Naive thymus-derived CD8-positive, alpha-beta T cell (primary cell): ENCODE measurements around the gene USB1. TPM values are rescaled to one million over a fixed set of nuclear protein-coding genes. Genes with fewer than 3 reads are reported as not detected.

Source experiments
- ATAC-seq, 2 donors: fragments of 150-1000 bp; cut with Tn5 transposase in 1 of 2; sonication (Bioruptor Pico), chemical (Tn5 transposase) in 1 of 2; 1 replicate in 1 of 2; 2 replicates in 1 of 2; pipeline ENCODE4 v1.10.0; 2021; ENCODE audit warnings: mild to moderate bottlenecking in 2 of 2, moderate library complexity in 2 of 2
- POLR2A ChIA-PET: fragments of 350-600 bp; sonication (Branson Sonifier 250); formaldehyde crosslinking; loops from one replicate; lab custom pipeline; 2021; ENCODE audit warnings: antibody characterized with exemption; lab: Charles Lee
- DNase-seq, 10 donors: peaks; one replicate each; pipeline versions ENCODE4 v3.0.0 to v3.0.0-alpha.2; 2020 to 2022
- H3K27ac Mint-ChIP-seq, 10 donors: one replicate each; pipeline ENCODE4 v1.8.0; 2020 to 2022; ENCODE audit warnings: mild to moderate bottlenecking in 10 of 10, mixed read lengths in 10 of 10, moderate library complexity in 4 of 10, inconsistent platforms in 1 of 10
- H3K27me3 Mint-ChIP-seq, 5 donors: one replicate each; pipeline ENCODE4 v1.8.0; 2021 to 2022; ENCODE audit warnings: mixed read lengths in 5 of 5
- H3K36me3 Mint-ChIP-seq, 3 donors: one replicate each; pipeline ENCODE4 v1.8.0; 2020 to 2022; ENCODE audit warnings: mixed read lengths in 3 of 3, mild to moderate bottlenecking in 2 of 3, inconsistent platforms in 1 of 3
- H3K4me1 Mint-ChIP-seq, 4 donors: one replicate each; pipeline ENCODE4 v1.8.0; 2021 to 2022; ENCODE audit warnings: mixed read lengths in 4 of 4
- H3K4me3 Mint-ChIP-seq, 10 donors: one replicate each; pipeline ENCODE4 v1.8.0; 2020 to 2022; ENCODE audit warnings: mild to moderate bottlenecking in 10 of 10, mixed read lengths in 10 of 10, moderate library complexity in 6 of 10, inconsistent platforms in 1 of 10
- H3K9me3 Mint-ChIP-seq, 9 donors: one replicate each; pipeline ENCODE4 v1.8.0; 2020 to 2022; ENCODE audit warnings: mixed read lengths in 9 of 9, mild to moderate bottlenecking in 3 of 9, inconsistent platforms in 1 of 9, moderate library complexity in 1 of 9
- polyA plus RNA-seq, 3 donors: library from polyadenylated mRNA; unstranded; fragments of 300-500 nt; fragmentation: Illumina TruSeq; gene quantifications; one replicate each; pipeline ENCODE4 v1.2.3, GENCODE V29; 2021
- total RNA-seq, 8 experiments: library from RNA in 2 of 8; stranded (reverse) in 2 of 8; gene quantifications; one replicate each; pipeline ENCODE4 v1.2.3 and lab custom pipeline; 2021 to 2026

Gene USB1
- total and polyA plus RNA-seq, 5 experiments from 2014 or later, result 30.2 to 36.4 (median 31.4) TPM

DNA sequence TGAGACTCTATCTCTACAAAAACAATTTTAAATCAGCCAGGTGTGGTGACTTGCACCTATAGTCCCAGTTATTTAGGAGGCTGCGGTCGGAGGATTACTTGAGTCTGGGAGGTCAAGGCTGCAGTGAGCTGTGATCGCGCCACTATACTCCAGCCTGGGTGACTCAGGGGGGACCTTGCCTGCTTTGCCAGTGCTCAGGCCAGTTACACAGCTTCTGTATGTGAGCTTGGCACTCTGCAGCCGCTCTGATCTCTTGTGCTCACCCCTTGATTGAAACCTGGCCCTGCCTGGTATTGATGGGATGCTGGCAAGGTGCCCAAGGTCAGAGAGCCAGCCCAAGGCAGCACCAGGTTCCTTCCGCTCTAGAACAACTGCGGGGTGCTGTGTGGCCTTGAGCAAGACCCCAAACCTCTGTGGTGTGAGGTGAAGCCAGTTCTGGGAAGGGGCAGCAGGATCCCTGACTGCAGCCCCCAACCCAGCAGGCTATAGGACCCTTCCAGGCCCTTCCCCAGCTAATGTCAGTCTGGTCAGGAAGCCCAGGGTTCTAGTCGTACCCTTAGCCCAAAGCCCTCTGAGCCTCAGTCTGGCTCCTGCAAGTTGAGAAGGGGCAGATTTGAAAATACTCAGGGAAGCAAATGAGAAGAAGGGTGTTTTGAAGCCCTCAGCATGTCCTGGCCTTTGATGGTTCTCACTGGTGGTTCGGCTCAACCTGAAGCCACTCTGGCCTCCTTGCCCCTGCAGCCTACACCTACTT, 43.2 kb downstream of the USB1 start:
- no peak overlapping the region for H3K27ac Mint-ChIP-seq
- no peak for DNase-seq
- H3K9me3 Mint-ChIP-seq, result no peaks in the 10 kb centered on the region
- peaks cover 0 to 2% (median 0%) of the 10 kb centered on the region in 5 donors for H3K27me3 Mint-ChIP-seq
- no peaks in the 10 kb centered on the region for H3K36me3 Mint-ChIP-seq
- ATAC-seq, result no peak
- no peak overlapping the region for H3K4me3 Mint-ChIP-seq
- POLR2A ChIA-PET, result no interaction called here
- H3K4me1 Mint-ChIP-seq, result no peaks in the 10 kb centered on the region

DNA sequence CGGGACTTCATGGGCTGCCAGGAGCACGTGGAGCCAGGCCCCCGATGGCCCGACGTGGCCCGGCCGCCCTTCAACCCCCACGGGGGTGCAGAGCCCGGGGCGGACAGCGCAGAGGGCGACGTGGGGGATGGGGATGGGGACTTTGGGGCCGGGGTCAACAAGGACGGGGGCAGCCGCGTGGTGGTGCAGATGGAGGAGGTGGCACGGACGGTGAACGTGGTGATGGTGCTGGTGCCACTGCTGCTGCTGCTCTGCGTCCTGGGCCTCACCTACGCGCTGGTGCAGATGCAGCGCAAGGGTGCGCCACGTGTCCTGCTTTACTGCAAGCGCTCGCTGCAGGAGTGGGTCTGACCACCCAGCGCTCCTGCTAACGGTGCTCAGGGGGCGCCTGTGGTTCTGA, 43.9 kb downstream of the USB1 start:
- DNase-seq (peak in 1 of 10 donors; percentile 30), ATAC-seq (no peak)
- POLR2A ChIA-PET, result no interaction called here
- Mint-ChIP-seq H3K36me3 (no peaks in the 10 kb centered on the region), H3K9me3 (no peaks in the 10 kb centered on the region), H3K4me3 (no peak overlapping the region), H3K27ac (no peak overlapping the region), H3K4me1 (no peaks in the 10 kb centered on the region), H3K27me3 (peaks cover 0 to 4% (median 0%) of the 10 kb centered on the region in 5 donors)

DNA sequence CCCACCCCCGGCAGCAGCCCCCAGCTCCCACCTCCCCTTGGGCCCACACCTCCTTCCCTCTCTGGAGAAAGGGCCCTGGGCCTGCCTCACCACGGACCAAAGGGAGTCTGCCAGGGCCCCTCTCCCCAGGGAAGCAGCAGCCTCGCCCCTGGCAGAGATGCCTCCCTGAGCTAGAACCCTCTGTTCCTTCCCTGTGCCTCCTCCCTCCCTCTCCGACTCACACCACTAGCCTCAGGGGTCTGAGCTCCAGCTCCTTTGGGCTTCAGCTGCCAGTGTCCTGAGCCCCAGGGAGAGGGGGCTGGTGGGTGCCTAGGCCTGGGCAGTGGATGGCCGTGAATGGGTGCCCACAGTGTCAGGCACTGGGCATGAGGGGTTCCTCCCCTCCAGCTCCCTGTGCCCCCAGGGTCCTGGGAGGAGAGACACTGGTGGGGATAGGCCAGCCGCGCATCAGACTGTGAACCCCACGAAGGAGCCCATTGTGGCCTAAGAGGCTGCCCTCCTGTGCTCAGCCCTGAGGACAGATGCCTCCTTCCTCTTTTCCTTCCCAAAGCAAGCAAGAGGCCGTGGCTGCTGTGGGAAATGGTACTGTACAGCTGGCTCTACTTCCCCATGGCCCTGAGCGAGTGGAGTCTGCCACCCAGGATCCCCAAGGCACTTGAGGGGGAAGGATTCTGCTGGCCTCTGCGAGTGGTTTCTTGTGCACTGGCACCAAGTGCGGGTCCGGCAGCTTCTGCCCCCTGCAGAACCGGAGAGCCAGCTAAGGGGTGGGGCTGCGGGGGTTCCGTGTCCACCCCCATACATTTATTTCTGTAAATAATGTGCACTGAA, 45.1 kb downstream of the USB1 start:
- H3K27me3 Mint-ChIP-seq, result peaks cover 0 to 4% (median 2%) of the 10 kb centered on the region in 5 donors
- H3K9me3 Mint-ChIP-seq, result peaks cover 0 to 5% (median 0%) of the 10 kb centered on the region in 9 donors
- ATAC-seq, result no peak
- no peak overlapping the region for H3K4me3 Mint-ChIP-seq
- H3K27ac Mint-ChIP-seq, result no peak overlapping the region
- POLR2A ChIA-PET, result no interaction called here
- H3K36me3 Mint-ChIP-seq, result no peaks in the 10 kb centered on the region
- DNase-seq, result peak in 1 of 10 donors; percentile 30
- no peaks in the 10 kb centered on the region for H3K4me1 Mint-ChIP-seq

DNA sequence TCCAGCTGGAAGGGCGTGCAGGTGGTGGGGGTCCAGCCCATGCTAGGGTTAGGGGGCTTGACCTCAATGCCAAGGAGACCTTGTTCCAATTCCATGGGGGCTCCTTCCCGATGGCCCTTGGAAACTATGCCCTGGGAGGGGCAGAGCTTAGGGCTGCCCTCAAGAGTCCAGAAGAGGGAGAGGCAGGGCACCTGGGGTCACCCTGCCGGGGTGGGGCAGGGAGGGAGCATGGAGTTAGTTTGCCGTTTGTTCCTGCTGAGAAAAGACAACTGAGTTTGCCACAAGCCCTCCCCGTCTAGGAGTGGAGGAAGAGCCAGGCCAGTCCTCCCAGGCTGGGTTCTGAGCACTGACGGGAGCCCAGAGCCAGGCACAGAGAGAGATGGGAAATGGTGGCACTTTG, 45.7 kb downstream of the USB1 start:
- Mint-ChIP-seq H3K9me3 (peaks cover 0 to 5% (median 0%) of the 10 kb centered on the region in 9 donors), H3K4me3 (no peak overlapping the region), H3K27me3 (peaks cover 0 to 4% (median 2%) of the 10 kb centered on the region in 5 donors), H3K36me3 (no peaks in the 10 kb centered on the region), H3K27ac (no peak overlapping the region), H3K4me1 (no peaks in the 10 kb centered on the region)
- DNase-seq (no peak), ATAC-seq (no peak)
- POLR2A ChIA-PET, result no interaction called here

DNA sequence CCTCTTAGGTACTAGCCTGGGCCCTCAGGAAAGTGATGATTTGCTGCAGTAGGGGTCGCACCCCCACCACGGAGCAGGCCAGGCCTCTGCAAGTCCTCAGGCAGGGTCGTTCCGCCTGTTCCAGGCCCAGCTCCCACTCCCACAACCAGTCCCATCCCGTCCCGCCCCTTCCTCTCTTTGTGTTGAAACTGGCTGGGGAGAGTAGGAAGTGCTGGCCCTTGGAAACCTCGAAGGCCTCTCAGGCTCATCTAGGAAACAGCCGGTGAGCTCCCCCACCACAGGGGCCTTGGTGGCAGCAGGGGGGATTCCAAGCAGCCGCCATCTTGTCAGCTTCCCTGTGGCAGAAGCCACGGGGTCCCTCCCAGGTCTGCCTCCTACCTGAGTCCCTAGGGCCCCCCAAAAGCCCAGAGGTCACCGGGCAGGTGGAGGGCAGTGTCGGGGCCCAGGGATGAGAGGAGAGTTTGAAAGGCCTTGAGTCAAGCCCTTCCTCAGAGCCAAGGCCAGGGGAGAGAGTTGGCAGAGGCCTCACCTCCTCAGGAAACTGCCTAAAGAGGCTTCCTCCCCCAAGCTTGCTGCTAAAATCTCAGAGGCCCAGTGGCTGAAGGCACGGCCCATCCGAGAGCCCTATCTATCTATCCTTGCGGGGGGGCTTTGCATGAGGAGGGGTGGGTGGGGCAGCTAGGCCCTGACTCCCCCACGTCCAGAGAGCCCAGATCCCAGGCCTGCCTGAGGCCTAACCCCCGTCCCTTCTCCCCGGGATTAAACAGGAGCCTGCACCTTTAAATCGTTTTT, 46.5 kb downstream of the USB1 start:
- ATAC-seq (no peak), DNase-seq (peak in 1 of 10 donors; percentile 53)
- peaks cover 0 to 6% (median 2%) of the 10 kb centered on the region in 5 donors for H3K27me3 Mint-ChIP-seq
- no peaks in the 10 kb centered on the region for H3K4me1 Mint-ChIP-seq
- no peak overlapping the region for H3K4me3 Mint-ChIP-seq
- H3K27ac Mint-ChIP-seq, result no peak overlapping the region
- H3K36me3 Mint-ChIP-seq, result no peaks in the 10 kb centered on the region
- peaks cover 0 to 5% (median 0%) of the 10 kb centered on the region in 9 donors for H3K9me3 Mint-ChIP-seq
- POLR2A ChIA-PET, result interaction anchor here (0.6 kb wide), 1 partner anchor 132 kb away, joined by 4 read pairs; no protein-coding TSS in a partner anchor

DNA sequence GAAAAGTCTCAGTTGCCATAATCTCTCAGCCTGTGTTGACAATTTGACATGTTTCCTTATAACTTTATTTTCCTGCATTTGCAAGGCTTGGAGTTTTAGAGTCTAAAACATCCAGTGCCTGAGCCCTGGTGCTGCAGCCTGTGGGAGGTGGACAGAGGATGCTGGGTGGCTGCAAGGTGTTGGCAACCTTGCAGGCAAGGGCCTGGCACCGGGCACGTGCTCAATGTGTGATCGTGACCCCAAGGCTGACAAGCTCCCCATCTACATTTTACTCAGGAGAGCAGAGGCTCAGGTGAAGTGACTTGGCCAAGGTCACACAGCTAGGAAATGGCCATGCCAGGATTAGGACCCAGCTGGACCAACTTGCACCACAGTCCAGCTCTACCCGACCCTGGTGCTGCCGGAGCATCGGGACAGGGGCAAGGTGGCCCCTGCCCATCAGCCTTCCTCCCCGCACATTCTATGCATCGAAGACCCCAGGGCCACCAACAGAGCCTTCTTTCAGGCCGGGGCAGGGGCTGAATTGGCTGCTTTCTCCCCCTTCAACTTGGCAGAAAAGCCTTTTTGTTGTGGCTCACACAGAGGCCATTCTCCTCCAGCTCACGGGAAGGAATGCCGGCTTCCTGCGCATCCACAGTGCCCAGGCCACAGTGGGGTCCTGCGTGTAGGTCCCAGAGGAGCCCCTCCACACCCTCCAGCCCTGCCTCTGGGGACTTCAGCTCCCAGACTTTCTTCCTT, 47.5 kb downstream of the USB1 start:
- H3K4me3 Mint-ChIP-seq, result no peak overlapping the region
- DNase-seq, result peak in 1 of 10 donors; percentile 27
- no peaks in the 10 kb centered on the region for H3K36me3 Mint-ChIP-seq
- POLR2A ChIA-PET, result no interaction called here
- no peaks in the 10 kb centered on the region for H3K4me1 Mint-ChIP-seq
- no peak overlapping the region for H3K27ac Mint-ChIP-seq
- peaks cover 0 to 5% (median 0%) of the 10 kb centered on the region in 9 donors for H3K9me3 Mint-ChIP-seq
- H3K27me3 Mint-ChIP-seq, result peaks cover 0 to 6% (median 2%) of the 10 kb centered on the region in 5 donors
- no peak for ATAC-seq

DNA sequence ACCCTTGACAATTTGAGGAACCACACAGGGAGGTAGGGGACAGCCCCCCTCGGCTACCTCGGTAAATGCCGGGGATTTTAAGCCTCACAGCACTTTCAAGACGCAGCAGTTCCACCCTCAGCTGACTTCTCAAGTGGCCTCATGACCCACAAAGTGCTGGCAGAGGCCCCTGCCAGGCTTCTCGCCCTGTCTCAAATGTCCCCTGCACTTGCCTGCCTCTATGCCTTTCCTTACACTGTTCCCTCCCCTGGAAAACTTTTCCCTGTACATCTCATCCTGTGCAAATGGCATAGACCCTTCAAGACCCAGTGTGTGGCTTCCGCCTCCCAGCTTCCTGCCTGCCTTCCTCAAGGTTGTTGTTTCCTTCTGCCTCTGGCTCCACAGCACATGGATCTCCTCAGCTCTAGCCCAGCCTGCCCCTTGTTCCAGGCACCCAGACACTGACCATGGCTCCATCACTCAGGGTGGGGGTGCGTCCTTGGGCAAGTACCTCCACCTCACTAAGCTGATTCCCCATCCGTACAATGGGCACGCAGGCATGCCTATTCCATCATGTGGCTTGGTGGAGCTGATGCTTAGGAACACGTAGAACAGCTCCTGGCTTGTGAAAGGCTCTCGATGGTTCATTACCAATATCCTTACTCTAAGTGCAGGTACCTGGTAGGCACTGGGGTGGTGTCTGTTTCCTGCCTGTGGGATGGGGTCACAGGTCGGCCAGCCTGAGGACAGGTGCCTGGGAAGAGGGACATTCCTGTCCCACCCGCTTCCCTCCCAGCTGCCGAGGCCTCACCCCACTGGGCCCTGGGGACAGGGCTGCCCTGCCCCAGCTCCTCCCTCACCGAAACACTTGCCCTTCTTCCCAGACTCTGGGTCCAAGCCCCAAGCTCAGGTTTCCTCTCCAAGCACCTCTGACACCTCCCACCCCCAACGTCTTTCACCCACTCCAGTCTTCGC, 48.3 kb downstream of the USB1 start:
- Mint-ChIP-seq H3K4me1 (no peaks in the 10 kb centered on the region), H3K27ac (no peak overlapping the region)
- peak in 1 of 10 donors; percentile 48 for DNase-seq

DNA sequence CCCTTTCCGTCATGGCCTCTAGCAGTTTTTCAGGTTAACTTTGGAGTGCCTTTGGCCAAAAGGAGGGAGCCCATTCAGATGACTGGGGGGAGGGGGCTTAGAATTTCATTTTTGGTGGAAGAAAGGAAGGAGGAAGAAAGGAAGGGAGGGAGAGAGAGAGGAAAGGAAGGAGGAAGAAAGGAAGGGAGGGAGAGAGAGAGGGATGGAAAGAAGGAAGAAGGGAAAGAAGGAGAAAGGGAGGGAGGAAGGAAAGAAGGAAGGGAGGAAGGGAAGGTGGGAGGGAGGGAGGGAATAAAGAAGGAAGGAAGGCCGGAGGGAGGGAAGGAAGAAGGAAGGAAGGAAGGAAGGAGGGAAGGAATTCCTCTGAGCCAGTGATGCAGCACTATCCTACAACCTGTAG, 50.1 kb downstream of the USB1 start:
- Mint-ChIP-seq H3K4me3 (no peak overlapping the region), H3K27me3 (peaks cover 0 to 7% (median 2%) of the 10 kb centered on the region in 5 donors), H3K27ac (no peak overlapping the region), H3K36me3 (no peaks in the 10 kb centered on the region), H3K4me1 (no peaks in the 10 kb centered on the region), H3K9me3 (peaks cover 0 to 5% (median 0%) of the 10 kb centered on the region in 9 donors)
- POLR2A ChIA-PET, result no interaction called here
- DNase-seq (no peak), ATAC-seq (no peak)

More for the DNA sequence above, 48.3 kb downstream of the USB1 start:
- no peaks in the 10 kb centered on the region for H3K36me3 Mint-ChIP-seq
- no peak for ATAC-seq
- H3K4me3 Mint-ChIP-seq, result no peak overlapping the region
- peaks cover 0 to 6% (median 2%) of the 10 kb centered on the region in 5 donors for H3K27me3 Mint-ChIP-seq
- H3K9me3 Mint-ChIP-seq, result peaks cover 0 to 5% (median 0%) of the 10 kb centered on the region in 9 donors
- POLR2A ChIA-PET, result no interaction called here

GRCh38 chr16:58051821-58052603, 50.8 kb downstream of the USB1 start:
- Mint-ChIP-seq H3K27ac (no peak overlapping the region), H3K4me1 (no peaks in the 10 kb centered on the region), H3K9me3 (peaks cover 0 to 5% (median 0%) of the 10 kb centered on the region in 9 donors), H3K27me3 (peaks cover 0 to 7% (median 2%) of the 10 kb centered on the region in 5 donors), H3K36me3 (no peaks in the 10 kb centered on the region), H3K4me3 (no peak overlapping the region)
- ATAC-seq (no peak), DNase-seq (peak in 1 of 10 donors; percentile 35)
- POLR2A ChIA-PET, result interaction anchor here (0.6 kb wide), 1 partner anchor 25 kb away, joined by 3 read pairs; no protein-coding TSS in a partner anchor

GRCh38 chr16:58053682-58054005, 52.4 kb downstream of the USB1 start:
- no peak for DNase-seq
- H3K27ac Mint-ChIP-seq, result no peak overlapping the region
- H3K4me1 Mint-ChIP-seq, result no peaks in the 10 kb centered on the region
- POLR2A ChIA-PET, result no interaction called here
- peaks cover 0 to 5% (median 0%) of the 10 kb centered on the region in 9 donors for H3K9me3 Mint-ChIP-seq
- H3K4me3 Mint-ChIP-seq, result no peak overlapping the region
- peaks cover 0 to 7% (median 2%) of the 10 kb centered on the region in 5 donors for H3K27me3 Mint-ChIP-seq
- ATAC-seq, result no peak
- H3K36me3 Mint-ChIP-seq, result no peaks in the 10 kb centered on the region
